Measurements from ENCODE around the gene EXOC6B. TPM values are rescaled to one million over a fixed set of nuclear protein-coding genes. Genes with fewer than 3 reads are reported as not detected.
A peak's percentile ranks its signal among the peaks of the same experiment; 100 is the strongest.
"Not testable (repeated sequence)": the region's sequence is repeated elsewhere in the genome, so short reads cannot be mapped to it uniquely, and the experiment has no call there.

Gene EXOC6B
- total and polyA plus RNA-seq, 7 donors: 4.4 to 26.8 (median 14.1) TPM

- no peak for TF ChIP-seq CTCF (IDR thresholded peaks at IDR 0.05)
- Histone ChIP-seq H3K9me3 (no peaks in the 10 kb centered on the region), H3K4me1 (no peaks in the 10 kb centered on the region), H3K27me3 (ENCODE audit: insufficient read depth in 3 of 3, low read length in 2 of 3) (no peaks in the 10 kb centered on the region), H3K4me3 (no peak overlapping the region), H3K27ac (no peak overlapping the region), H3K36me3 (ENCODE audit: insufficient read depth in 1 of 2, low read depth in 1 of 2) (no peaks in the 10 kb centered on the region)
- no peak for ATAC-seq
- DNase-seq: no peak
- intact Hi-C loops (cut with DNase I): loop anchor here (10.0 kb wide), 4 partner anchors 174 to 1026 kb away; no protein-coding TSS in a partner anchor
- 96 to 100% (median 97%) methylated on average over 1 of the region's 1 CpG for WGBS, 3 donors
These were observed 255.4 kb downstream of the EXOC6B start for GRCh38 chr2:72570413-72570812.

- no peaks in the 10 kb centered on the region for H3K9me3 ChIP-seq
- no peak for TF ChIP-seq CTCF (IDR thresholded peaks at IDR 0.05)
- DNase-seq: no peak
- H3K4me1 ChIP-seq: peaks cover 2% of the 10 kb centered on the region
- intact Hi-C loops (cut with DNase I): no loop called here
- peak in 1 of 4 donors; percentile 26 for ATAC-seq
- WGBS, 3 donors: 59 to 61% (median 60%) methylated on average over 4 of the region's 4 CpGs
- H3K4me3 ChIP-seq: no peak overlapping the region
- H3K27me3 ChIP-seq (ENCODE audit: insufficient read depth in 3 of 3, low read length in 2 of 3): no peaks in the 10 kb centered on the region
- no peak overlapping the region for H3K27ac ChIP-seq
- H3K36me3 ChIP-seq (ENCODE audit: insufficient read depth in 1 of 2, low read depth in 1 of 2): no peaks in the 10 kb centered on the region
These were observed 263.2 kb downstream of the EXOC6B start for GRCh38 chr2:72562451-72563153.

- 54 to 65% (median 58%) methylated on average over 4 of the region's 4 CpGs for WGBS, 3 donors
- DNase-seq (no peak), ATAC-seq (peak in 2 of 4 donors; percentile 42 to 49)
- no peaks in the 10 kb centered on the region for H3K36me3 ChIP-seq (ENCODE audit: insufficient read depth in 1 of 2, low read depth in 1 of 2)
- H3K4me1 ChIP-seq: peaks cover 2% of the 10 kb centered on the region
- H3K27ac ChIP-seq: no peak overlapping the region
- no peaks in the 10 kb centered on the region for H3K27me3 ChIP-seq (ENCODE audit: insufficient read depth in 3 of 3, low read length in 2 of 3)
- no peak overlapping the region for H3K4me3 ChIP-seq
- intact Hi-C loops (cut with DNase I): no loop called here
- TF ChIP-seq CTCF (IDR thresholded peaks at IDR 0.05): no peak
- H3K9me3 ChIP-seq: no peaks in the 10 kb centered on the region
These were observed 264.1 kb downstream of the EXOC6B start for GRCh38 chr2:72561621-72562318.

GRCh38 chr2:72555943-72556342, 269.9 kb downstream of the EXOC6B start:
- Histone ChIP-seq H3K4me3 (no peak overlapping the region), H3K27ac (no peak overlapping the region), H3K36me3 (ENCODE audit: insufficient read depth in 1 of 2, low read depth in 1 of 2) (no peaks in the 10 kb centered on the region), H3K27me3 (ENCODE audit: insufficient read depth in 3 of 3, low read length in 2 of 3) (no peaks in the 10 kb centered on the region), H3K4me1 (no peaks in the 10 kb centered on the region), H3K9me3 (no peaks in the 10 kb centered on the region)
- intact Hi-C loops (cut with DNase I): no loop called here
- ATAC-seq (no peak), DNase-seq (no peak)
- no peak for TF ChIP-seq CTCF (IDR thresholded peaks at IDR 0.05)
- 94 to 100% (median 95%) methylated on average over 1 of the region's 1 CpG for WGBS, 3 donors

GRCh38 chr2:72555363-72555762, 270.5 kb downstream of the EXOC6B start:
- H3K27ac ChIP-seq; H3K27me3 ChIP-seq (ENCODE audit: insufficient read depth in 3 of 3, low read length in 2 of 3); intact Hi-C loops (cut with DNase I); ATAC-seq; H3K9me3 ChIP-seq; H3K36me3 ChIP-seq (ENCODE audit: insufficient read depth in 1 of 2, low read depth in 1 of 2); DNase-seq; H3K4me3 ChIP-seq; H3K4me1 ChIP-seq: not testable (repeated sequence)
- WGBS, 3 donors: 81 to 98% (median 92%) methylated on average over 1 of the region's 1 CpG

GRCh38 chr2:72554910-72555309, 270.9 kb downstream of the EXOC6B start:
- ATAC-seq; H3K4me1 ChIP-seq; H3K27me3 ChIP-seq (ENCODE audit: insufficient read depth in 3 of 3, low read length in 2 of 3); DNase-seq; intact Hi-C loops (cut with DNase I); H3K9me3 ChIP-seq; H3K36me3 ChIP-seq (ENCODE audit: insufficient read depth in 1 of 2, low read depth in 1 of 2); H3K4me3 ChIP-seq; H3K27ac ChIP-seq: not testable (repeated sequence)
- WGBS, 3 donors: 94 to 100% (median 97%) methylated on average over 1 of the region's 1 CpG
